Dermis blood vessel endothelial cell (primary cell): Measurements from ENCODE around the gene CAGE1. TPM values are rescaled to one million over a fixed set of nuclear protein-coding genes. Genes with fewer than 3 reads are reported as not detected.

Experiments
- DNase-seq: peaks from one replicate; pipeline ENCODE4 v3.0.0; 2010
- total RNA-seq: library from RNA; depleted of rRNA; stranded (reverse); fragments of >200 nt; gene quantifications from 2 replicates; pipeline ENCODE4 v1.2.3, GENCODE V29; 2014

Gene CAGE1
- under 0.01 TPM in 1 of 2 replicates, not detected in the other for total RNA-seq

DNA sequence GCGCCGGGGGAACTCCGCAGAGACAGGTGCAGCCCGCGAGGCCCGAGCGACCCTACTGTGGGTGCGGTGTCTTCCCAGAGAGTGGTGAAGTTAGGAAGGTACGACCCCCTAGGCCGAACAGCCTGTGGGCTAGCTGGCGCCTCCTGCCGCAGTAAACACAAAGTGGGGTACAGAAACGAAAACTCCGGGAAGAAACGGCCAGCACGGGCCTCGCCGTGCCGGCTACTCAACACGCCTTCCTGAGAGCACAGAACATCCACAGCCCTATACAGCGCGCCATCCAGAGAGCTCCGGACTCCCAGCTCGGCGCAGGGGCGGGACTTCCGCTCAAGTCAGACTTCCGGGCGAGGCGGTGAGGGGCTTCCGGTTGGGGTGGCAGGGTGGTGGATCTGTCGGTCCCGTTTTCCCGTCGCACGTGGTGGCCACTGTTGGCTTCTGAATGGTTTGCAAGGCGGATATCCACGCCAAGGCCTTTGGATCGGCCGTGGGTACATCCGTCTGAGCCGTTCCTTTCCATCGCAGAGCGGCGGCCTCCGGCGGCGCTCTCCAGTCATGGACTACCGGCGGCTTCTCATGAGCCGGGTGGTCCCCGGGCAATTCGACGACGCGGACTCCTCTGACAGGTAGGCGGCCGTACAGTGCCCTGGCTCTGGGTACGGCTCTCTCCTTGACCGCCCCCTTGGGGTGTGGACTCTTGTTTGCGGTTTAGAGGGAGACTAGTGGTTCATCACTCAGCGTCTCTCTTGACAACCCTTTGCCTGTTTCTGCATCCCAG lies at the start of gene CAGE1, which contains the start of gene RIOK1:
TSS of gene CAGE1 (minus strand) at position 292 of the 775 bp plus-strand sequence. CDS start 2,569 bp downstream, outside the sequence.
TSS of gene RIOK1 (plus strand) at position 358 of the 775 bp plus-strand sequence. CDS start at position 553, 195 bp downstream.
- DNase-seq = peak; percentile 97

GRCh38 chr6:7439228-7439627 lies 49.7 kb upstream of the CAGE1 start:
- DNase-seq = no peak

DNA sequence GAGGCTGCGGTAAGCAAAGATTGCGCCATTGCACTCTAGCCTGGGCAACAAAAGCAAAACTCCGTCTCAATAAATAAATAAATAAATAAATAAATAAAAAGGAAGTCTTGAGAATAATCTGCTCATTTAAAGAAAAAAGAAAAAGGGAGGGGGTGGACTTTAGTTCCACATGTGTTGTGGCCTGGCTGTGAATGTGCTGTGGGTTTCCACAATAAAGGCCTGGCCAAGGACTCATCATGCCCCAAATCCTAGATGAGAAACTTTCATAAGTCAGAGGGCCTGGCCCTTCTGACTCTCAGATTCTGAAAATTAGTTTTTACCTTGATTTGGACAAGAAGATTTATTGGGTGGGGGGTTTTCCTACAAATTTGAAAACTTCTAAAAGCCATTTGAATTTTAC lies 48.5 kb upstream of the CAGE1 start:
- no peak for DNase-seq

DNA sequence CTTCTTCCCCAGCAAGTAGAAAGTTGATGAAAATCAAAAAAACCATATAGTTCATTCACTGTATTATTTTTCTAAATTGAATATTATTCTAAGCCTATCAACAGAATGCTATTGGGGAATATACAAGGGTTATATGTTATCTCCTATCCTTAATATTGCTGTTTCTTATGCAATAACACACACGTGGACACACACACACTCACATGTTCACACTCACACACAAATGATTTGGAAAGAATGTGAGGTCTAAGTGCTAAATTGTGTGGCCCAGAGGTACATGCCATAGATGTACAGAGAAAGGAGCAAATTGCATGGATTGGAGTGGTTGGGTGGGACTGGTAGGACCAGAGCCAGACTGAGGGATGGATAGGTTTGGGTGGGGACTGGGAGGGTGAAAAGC lies 45.1 kb upstream of the CAGE1 start:
- DNase-seq = no peak

DNA sequence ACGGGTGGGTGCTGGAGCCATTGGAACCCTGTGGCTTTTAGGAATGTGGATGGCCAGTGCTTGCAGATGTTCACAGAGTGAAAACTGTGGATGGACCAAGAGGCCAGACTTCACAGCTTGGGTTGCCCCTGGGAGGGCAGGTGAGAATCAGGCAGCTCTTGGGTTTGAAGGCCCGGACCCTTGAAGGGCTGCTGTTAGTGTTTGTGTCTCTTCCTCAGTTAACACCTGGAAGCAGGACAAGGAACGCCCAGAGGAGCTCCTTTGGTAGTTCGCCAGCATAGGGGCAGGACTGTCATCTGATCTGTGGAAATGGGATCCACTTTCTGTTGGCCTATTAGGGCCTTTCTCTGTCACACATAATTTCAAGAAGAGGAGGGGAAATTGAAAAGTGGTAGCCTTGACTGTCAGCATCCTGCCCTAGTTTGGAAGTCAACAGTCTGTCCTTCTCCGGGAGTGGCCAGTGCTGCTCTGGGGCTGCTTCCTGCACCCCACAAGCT lies 43.6 kb upstream of the CAGE1 start:
- no peak for DNase-seq

GRCh38 chr6:7432391-7433120 lies 43.0 kb upstream of the CAGE1 start:
- no peak for DNase-seq

DNA sequence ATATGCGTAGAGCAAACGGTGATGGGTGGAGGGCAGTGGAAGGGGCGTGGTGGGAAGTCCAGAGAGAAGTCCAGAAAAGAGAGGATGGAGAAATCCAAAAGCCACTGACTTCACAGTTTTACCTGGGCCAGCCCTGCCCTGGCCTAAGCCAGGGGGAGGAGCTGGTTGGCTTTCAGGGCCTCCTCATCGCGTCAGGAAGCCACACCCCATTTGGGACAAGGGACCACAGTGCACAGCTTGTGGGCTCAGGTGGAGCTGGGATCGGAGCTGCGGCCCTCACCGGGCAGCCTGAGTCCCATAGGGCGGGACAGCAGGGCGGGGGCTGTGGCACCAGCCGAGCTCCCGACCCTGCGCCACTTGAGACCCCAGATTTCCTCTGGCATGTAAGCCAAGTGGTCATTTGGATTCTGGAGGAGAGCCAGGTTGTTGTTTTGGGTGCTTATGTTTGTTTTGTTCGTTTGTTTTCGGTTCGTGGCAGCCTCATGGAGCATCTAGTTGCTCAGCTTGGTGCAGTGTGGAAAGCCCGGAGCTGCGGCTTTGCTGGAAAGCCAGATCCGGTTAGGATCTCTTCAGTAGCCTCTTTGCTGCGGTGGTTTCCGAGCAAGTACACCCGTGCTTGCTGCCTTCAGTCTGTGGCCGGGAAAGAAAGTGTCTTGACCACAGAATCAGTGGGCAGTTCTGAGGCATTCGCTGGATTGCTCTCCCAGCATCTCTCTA lies 42.3 kb upstream of the CAGE1 start:
- DNase-seq = no peak

DNA sequence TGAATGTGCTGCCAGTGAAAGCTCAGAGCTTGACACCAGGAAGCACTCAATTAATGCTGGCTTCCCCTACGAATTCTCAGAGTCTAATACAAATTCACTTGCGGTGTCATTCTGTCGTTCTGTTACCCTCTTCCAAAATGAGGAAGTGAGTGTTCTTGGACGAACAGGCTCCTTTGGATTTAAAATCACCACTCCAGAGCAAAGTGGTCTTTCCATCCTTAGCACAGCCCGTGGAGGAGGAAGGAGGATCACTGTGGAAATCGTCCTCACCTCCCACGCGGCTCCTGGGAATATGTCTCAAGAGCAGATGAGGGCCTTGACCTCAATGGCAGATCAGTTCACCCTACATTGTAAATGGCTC lies 41.8 kb upstream of the CAGE1 start:
- no peak for DNase-seq

GRCh38 chr6:7426447-7427169 lies 37.1 kb upstream of the CAGE1 start:
- peak; percentile 71 for DNase-seq

DNA sequence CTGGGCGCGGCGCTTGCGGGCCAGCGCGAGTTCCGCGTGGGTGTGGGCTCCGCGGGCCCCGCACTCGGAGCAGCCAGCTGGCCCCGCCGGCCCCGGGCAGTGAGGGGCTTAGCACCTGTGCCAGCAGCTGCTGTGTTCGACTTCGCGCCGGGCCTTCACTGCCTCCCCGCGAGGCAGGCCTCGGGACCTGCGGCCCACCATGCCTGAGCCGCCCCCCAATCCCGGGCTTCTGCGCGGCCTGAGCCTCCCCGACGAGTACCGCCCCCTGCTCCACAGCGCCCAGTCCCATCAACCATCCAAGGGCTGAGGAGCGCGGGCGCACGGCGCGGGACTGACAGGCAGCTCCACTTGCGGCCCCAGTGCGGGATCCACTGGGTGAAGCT lies 36.3 kb upstream of the CAGE1 start:
- DNase-seq = no peak

GRCh38 chr6:7424967-7425807 lies 35.6 kb upstream of the CAGE1 start:
- peak; percentile 6 for DNase-seq

- no peak for DNase-seq
Measured at GRCh38 chr6:7424058-7424457, 34.5 kb upstream of the CAGE1 start.

DNA sequence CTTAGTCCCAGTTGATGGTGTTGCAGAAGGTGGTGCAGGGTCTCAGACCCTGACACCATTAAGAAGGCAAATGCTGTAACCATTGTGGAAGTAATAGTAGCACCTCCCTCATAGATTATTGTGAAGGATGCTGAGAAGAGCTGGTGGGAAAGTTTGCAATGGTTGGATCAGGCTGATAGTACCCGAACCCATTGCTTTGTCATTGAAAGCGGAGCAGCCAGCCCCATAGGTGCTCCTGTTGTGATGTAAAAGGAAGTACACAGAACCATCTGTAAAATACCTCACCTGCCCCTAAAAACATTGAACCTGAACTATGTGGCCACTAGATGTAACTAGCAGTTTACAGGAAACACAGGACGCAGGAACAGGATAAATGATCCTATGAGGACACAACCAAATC lies 31.5 kb upstream of the CAGE1 start:
- no peak for DNase-seq

DNA sequence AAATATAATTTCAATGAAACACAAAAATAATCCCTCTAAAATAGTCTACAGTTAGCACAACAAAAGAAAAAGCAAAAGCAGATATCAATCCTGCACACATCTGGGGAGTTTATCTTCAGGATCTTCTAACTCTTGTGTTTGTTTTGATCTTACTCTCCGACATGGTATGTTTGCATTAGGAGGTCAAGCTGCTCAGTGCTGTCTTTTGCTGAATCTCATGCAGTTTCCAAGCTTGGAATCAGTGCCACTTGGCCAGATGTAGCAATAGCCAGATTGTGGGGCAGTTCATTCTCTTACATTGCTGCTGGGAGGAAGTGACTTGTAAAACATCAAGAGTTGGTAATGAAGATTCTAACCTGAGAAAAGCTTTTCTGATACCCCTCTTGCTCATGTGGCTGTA lies 29.5 kb upstream of the CAGE1 start:
- no peak for DNase-seq

GRCh38 chr6:7418238-7418905 lies 28.8 kb upstream of the CAGE1 start:
- no peak for DNase-seq

DNA sequence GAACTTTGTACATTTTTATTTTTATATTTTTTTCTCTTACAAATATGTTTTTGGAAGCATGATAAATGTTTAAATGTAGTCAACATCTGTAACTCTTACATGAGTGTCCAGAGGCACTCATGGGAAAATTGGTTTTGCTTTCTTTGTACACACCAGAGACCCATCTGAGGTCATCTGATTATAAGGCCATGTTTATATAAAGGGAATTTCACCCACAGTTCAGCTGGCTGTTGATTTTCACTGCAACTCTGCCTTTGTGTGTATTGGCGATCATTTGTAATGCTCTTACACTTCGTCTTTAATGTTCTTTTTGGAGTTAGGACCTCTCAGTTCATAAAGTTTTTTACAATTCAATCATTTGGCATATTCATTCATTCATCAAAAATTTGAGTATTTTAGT lies 28.1 kb upstream of the CAGE1 start:
- no peak for DNase-seq

- DNase-seq = no peak
Measured at GRCh38 chr6:7414811-7415210, 25.3 kb upstream of the CAGE1 start.

DNA sequence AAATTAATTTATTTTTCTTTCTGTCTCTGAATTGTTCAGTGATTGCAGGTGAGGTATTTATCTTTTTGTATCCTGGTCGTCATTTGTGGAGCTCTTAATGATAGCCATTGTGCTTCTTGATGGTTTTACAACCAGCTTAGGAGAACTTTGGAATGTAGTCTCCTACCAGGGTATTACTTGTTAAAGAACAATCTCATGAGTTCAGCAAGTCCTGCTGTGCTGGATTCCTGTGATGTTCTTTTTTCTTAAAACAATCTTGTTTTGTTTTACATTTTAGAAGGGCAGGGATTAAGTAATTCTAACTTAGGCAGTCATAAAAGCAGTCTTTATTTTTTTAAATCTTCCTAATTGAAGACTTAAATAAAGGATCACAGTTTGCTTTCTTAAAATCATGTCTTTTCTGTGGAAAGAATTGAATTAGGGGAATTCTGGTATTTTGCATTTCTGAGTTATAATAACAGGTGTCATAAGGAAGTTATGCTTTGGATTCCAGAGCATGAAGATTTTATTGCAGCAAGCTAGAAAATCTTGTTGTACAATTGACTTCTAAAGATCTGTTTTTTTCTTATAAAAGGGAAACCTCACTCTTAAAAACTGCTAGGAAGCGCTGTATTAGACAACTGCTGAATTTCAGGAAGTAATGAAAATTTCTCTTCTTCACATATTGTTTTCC lies 23.7 kb upstream of the CAGE1 start:
- no peak for DNase-seq

DNA sequence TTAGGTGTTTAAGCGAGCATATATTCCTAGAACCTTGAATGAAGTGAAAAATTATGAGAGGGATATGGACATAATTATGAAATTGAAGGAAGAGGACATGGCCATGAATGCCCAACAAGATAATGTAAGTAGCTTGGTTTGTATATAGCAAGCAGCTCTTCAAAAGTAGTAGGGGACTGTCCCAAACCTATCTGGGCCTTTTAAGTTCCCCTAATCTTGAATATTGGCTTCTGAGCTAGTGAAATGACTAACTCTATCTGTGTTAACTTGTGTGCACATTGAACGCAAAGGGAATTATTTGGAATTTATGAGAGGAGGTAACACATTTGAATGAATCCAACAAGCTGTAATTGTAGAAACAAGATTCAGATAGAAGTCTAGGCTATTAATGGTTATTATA lies 21.8 kb upstream of the CAGE1 start:
- DNase-seq = no peak

GRCh38 chr6:7410851-7411250 lies 21.3 kb upstream of the CAGE1 start:
- no peak for DNase-seq
